H9 (cell line): ENCODE data around the gene COG8. TPM values are rescaled to one million over a fixed set of nuclear protein-coding genes. Genes with fewer than 3 reads are reported as not detected.

ENCODE experiments used
- DNase-seq: peaks from one replicate; pipeline ENCODE4 v3.0.0-alpha.2; 2017
- H2AFZ ChIP-seq: one replicate; pipeline ENCODE4 v1.6.1; 2013; ENCODE audit warnings: mild to moderate bottlenecking, low read length, control low read depth, moderate library complexity
- H2AK5ac ChIP-seq: 2 replicates; pipeline ENCODE4 v1.6.1; 2013; ENCODE audit warnings: low read length, control low read depth, mixed read lengths; ENCODE audit not compliant: insufficient read length
- H2BK120ac ChIP-seq: one replicate; pipeline ENCODE4 v1.6.1; 2013; ENCODE audit warnings: low read depth, mild to moderate bottlenecking, low read length, control low read depth, inconsistent platforms; ENCODE audit not compliant: poor library complexity, severe bottlenecking
- H2BK12ac ChIP-seq: 2 replicates; pipeline ENCODE4 v1.6.1; 2013; ENCODE audit warnings: low read length, control low read depth, mixed read lengths, low read depth; ENCODE audit not compliant: insufficient read length
- H2BK15ac ChIP-seq: 2 replicates; pipeline ENCODE4 v1.6.1; 2013; ENCODE audit warnings: low read depth, low read length, control low read depth
- H2BK20ac ChIP-seq: one replicate; pipeline ENCODE4 v1.6.1; 2013; ENCODE audit warnings: low read depth, mild to moderate bottlenecking, low read length, control low read depth, inconsistent platforms; ENCODE audit not compliant: poor library complexity, severe bottlenecking
- H2BK5ac ChIP-seq: 2 replicates; pipeline ENCODE4 v1.6.1; 2013; ENCODE audit warnings: low read length, control low read depth, mixed read lengths; ENCODE audit not compliant: insufficient read length
- H3K14ac ChIP-seq: 2 replicates; pipeline ENCODE4 v1.6.1; 2013; ENCODE audit warnings: low read length, control low read depth; ENCODE audit not compliant: insufficient read depth
- H3K18ac ChIP-seq: 2 replicates; pipeline ENCODE4 v1.6.1; 2013; ENCODE audit warnings: low read depth, mild to moderate bottlenecking, mixed read lengths, low read length, control low read depth; ENCODE audit not compliant: insufficient read length
- H3K23ac ChIP-seq: 2 replicates; pipeline ENCODE4 v1.6.1; 2013; ENCODE audit warnings: low read length, control low read depth, mixed read lengths, low read depth; ENCODE audit not compliant: insufficient read length
- H3K23me2 ChIP-seq: 2 replicates; pipeline ENCODE4 v1.6.1; 2013; ENCODE audit warnings: low read depth, mild to moderate bottlenecking, mixed read lengths, low read length, control low read depth; ENCODE audit not compliant: insufficient read length, poor library complexity, severe bottlenecking
- H3K27ac ChIP-seq: 2 replicates; pipeline ENCODE4 v1.5.1; 2013; ENCODE audit warnings: low read length, control low read depth, mixed read lengths, low read depth; ENCODE audit not compliant: insufficient read length
- H3K27me3 ChIP-seq: 2 replicates; pipeline ENCODE4 v1.6.1; 2013; ENCODE audit warnings: low read length, control low read depth, inconsistent platforms; ENCODE audit not compliant: insufficient read depth
- H3K4ac ChIP-seq: 2 replicates; pipeline ENCODE4 v1.6.1; 2013; ENCODE audit warnings: low read depth, mild to moderate bottlenecking, control low read depth, inconsistent platforms, low read length, moderate library complexity
- H3K4me1 ChIP-seq: 2 replicates; pipeline ENCODE4 v1.6.1; 2013; ENCODE audit warnings: low read length, control low read depth, inconsistent platforms; ENCODE audit not compliant: insufficient read depth
- H3K4me2 ChIP-seq: 2 replicates; pipeline ENCODE4 v1.6.1; 2013; ENCODE audit warnings: low read length, control low read depth, mixed read lengths; ENCODE audit not compliant: insufficient read length, insufficient read depth
- H3K56ac ChIP-seq: 2 replicates; pipeline ENCODE4 v1.6.1; 2013; ENCODE audit warnings: low read depth, mild to moderate bottlenecking, mixed read lengths, low read length, control low read depth; ENCODE audit not compliant: insufficient read length
- H3K79me1 ChIP-seq: 2 replicates; pipeline ENCODE4 v1.6.1; 2013; ENCODE audit warnings: low read depth, mild to moderate bottlenecking, moderate library complexity, low read length, control low read depth, inconsistent platforms; ENCODE audit not compliant: insufficient read depth, poor library complexity, severe bottlenecking
- H3K79me2 ChIP-seq: 2 replicates; pipeline ENCODE4 v1.6.1; 2013; ENCODE audit warnings: low read length, control low read depth, inconsistent platforms; ENCODE audit not compliant: insufficient read depth
- H3K9ac ChIP-seq: 2 replicates; pipeline ENCODE4 v1.6.1; 2013; ENCODE audit warnings: low read length, control low read depth, mixed read lengths; ENCODE audit not compliant: insufficient read length; ENCODE audit errors: extremely low read depth
- H3K9me3 ChIP-seq: one replicate; pipeline ENCODE4 v1.6.1; 2013; ENCODE audit warnings: low read depth, low read length, inconsistent platforms; ENCODE audit not compliant: control insufficient read depth
- H3T11ph ChIP-seq: one replicate; pipeline ENCODE4 v1.6.1; 2013; ENCODE audit warnings: mild to moderate bottlenecking, low read length, control low read depth, inconsistent platforms
- H4K20me1 ChIP-seq: one replicate; pipeline ENCODE4 v1.6.1; 2013; ENCODE audit not compliant: control insufficient read depth, insufficient read length, insufficient read depth
- H4K5ac ChIP-seq: 2 replicates; pipeline ENCODE4 v1.6.1; 2013; ENCODE audit warnings: low read depth, mild to moderate bottlenecking, mixed read lengths, low read length, control low read depth; ENCODE audit not compliant: insufficient read length
- H4K8ac ChIP-seq: replicated peaks from 2 replicates; pipeline ENCODE4 v1.6.1; 2013; ENCODE audit warnings: low read length, control low read depth, mixed read lengths, low read depth; ENCODE audit not compliant: insufficient read length
- H4K91ac ChIP-seq: 2 replicates; pipeline ENCODE4 v1.6.1; 2013; ENCODE audit warnings: low read depth, mild to moderate bottlenecking, moderate library complexity, mixed read lengths, low read length, control low read depth; ENCODE audit not compliant: insufficient read length
- H3K27ac Mint-ChIP-seq, 3 experiments: 2 replicates in 2 of 3; 3 replicates in 1 of 3; pipeline ENCODE4 v1.8.0; 2020 to 2021; ENCODE audit warnings: mixed read lengths in 3 of 3, mild to moderate bottlenecking in 1 of 3, moderate library complexity in 1 of 3
- H3K27me3 Mint-ChIP-seq: 2 replicates; pipeline ENCODE4 v1.8.0; 2021; ENCODE audit warnings: low read depth, mild to moderate bottlenecking, moderate library complexity, mixed read lengths
- H3K36me3 Mint-ChIP-seq, 3 experiments: 2 replicates in 2 of 3; 3 replicates in 1 of 3; pipeline ENCODE4 v1.8.0; 2020 to 2021; ENCODE audit warnings: low read depth in 3 of 3, mixed read lengths in 3 of 3; ENCODE audit not compliant: insufficient read depth in 1 of 3
- H3K4me1 Mint-ChIP-seq, 2 experiments: 2 replicates each; pipeline ENCODE4 v1.8.0; 2020; ENCODE audit warnings: mixed read lengths in 2 of 2
- H3K4me3 Mint-ChIP-seq, 2 experiments: 2 replicates in 1 of 2; 3 replicates in 1 of 2; pipeline ENCODE4 v1.8.0; 2020 to 2021; ENCODE audit warnings: mild to moderate bottlenecking in 2 of 2, mixed read lengths in 2 of 2, moderate library complexity in 1 of 2
- H3K9me3 Mint-ChIP-seq, 2 experiments: 2 replicates in 1 of 2; 3 replicates in 1 of 2; pipeline ENCODE4 v1.8.0; 2020; ENCODE audit warnings: mild to moderate bottlenecking in 2 of 2, mixed read lengths in 2 of 2, moderate library complexity in 1 of 2
- CTCF ChIP-seq: fragments of 200-600 bp; sonication (generic); conservative IDR thresholded peaks from 3 replicates; pipeline ENCODE4 v1.8.0; 2021; ENCODE audit warnings: antibody characterized with exemption, mild to moderate bottlenecking
- WGBS: extraction: QIAGEN DNeasy Blood & Tissue Kit; methylation state at CpG from one replicate; pipeline ENCODE4 v1.1.7; 2013; ENCODE audit warnings: missing lambda C conversion rate, low lambda C conversion rate, mixed read lengths; ENCODE audit not compliant: insufficient read length; ENCODE audit errors: extremely low coverage; 5-methylcytosine and 5-hydroxymethylcytosine counted together
- total RNA-seq: library from RNA; stranded (reverse); gene quantifications from 2 replicates; pipeline ENCODE4 v1.2.1, GENCODE V29; 2021

The COG8 gene
- total RNA-seq, 1 experiment from 2014 or later, result 52.3 TPM

- no peak overlapping the region for H3K27ac ChIP-seq
- TF ChIP-seq CTCF, result no peak
- H3K79me2 ChIP-seq, result no peaks in the 10 kb centered on the region
- no peaks in the 10 kb centered on the region for H3K23me2 ChIP-seq
- no peak overlapping the region for H2BK15ac ChIP-seq
- no peak overlapping the region for H3K23ac ChIP-seq
- no peak overlapping the region for H2BK5ac ChIP-seq
- Mint-ChIP-seq H3K9me3 (no peaks in the 10 kb centered on the region), H3K27me3 (no peaks in the 10 kb centered on the region), H3K27ac (no peak overlapping the region), H3K36me3 (peaks cover 0 to 10% (median 5%) of the 10 kb centered on the region in 3 experiments; a peak in 5 of 7 replicates), H3K4me3 (no peak overlapping the region), H3K4me1 (no peaks in the 10 kb centered on the region)
- no CpG with 5 or more reads among the region's 4 CpGs for WGBS
- no peak overlapping the region for H2AFZ ChIP-seq
- no peak overlapping the region for H3K14ac ChIP-seq
- H2BK20ac ChIP-seq, result no peak overlapping the region
- no peaks in the 10 kb centered on the region for H3K27me3 ChIP-seq
- H2BK12ac ChIP-seq, result no peak overlapping the region
- H2AK5ac ChIP-seq, result no peak overlapping the region
- H3K4me2 ChIP-seq, result no peak overlapping the region
- H3K56ac ChIP-seq, result no peak overlapping the region
- DNase-seq, result no peak
- no peak overlapping the region for H3T11ph ChIP-seq
- H4K5ac ChIP-seq, result no peak overlapping the region
- H3K79me1 ChIP-seq, result no peaks in the 10 kb centered on the region
- H4K8ac ChIP-seq, result no peak overlapping the region
- H4K91ac ChIP-seq, result no peak overlapping the region
- H3K4me1 ChIP-seq, result no peaks in the 10 kb centered on the region
- H3K9me3 ChIP-seq, result no peaks in the 10 kb centered on the region
- no peak overlapping the region for H3K4ac ChIP-seq
- no peaks in the 10 kb centered on the region for H4K20me1 ChIP-seq
- H3K18ac ChIP-seq, result no peak overlapping the region
- no peak overlapping the region for H2BK120ac ChIP-seq
- no peak overlapping the region for H3K9ac ChIP-seq
Measured at GRCh38 chr16:69285240-69285639, 54.1 kb downstream of the COG8 start.
